HepG2 (cell line): Measurements from ENCODE around the gene DYNC2I2.

ENCODE experiments used
- AFF4 ChIP-seq: sonication (generic); formaldehyde crosslinking; IDR thresholded peaks from 2 replicates; pipeline ENCODE4 v1.4.0; 2020; ENCODE audit warnings: missing genetic modification reagents
- CBFB ChIP-seq: sonication (generic); formaldehyde crosslinking; IDR thresholded peaks from 2 replicates; pipeline ENCODE4 v1.4.0; 2020; ENCODE audit warnings: missing genetic modification reagents
- CENPBD1 ChIP-seq: sonication (generic); formaldehyde crosslinking; IDR thresholded peaks from 2 replicates; pipeline ENCODE4 v1.8.0; 2022; ENCODE audit warnings: missing genetic modification reagents, low read depth, mild to moderate bottlenecking, borderline replicate concordance
- CTCF ChIP-seq: sonication (generic); formaldehyde crosslinking; IDR thresholded peaks from 2 replicates; pipeline ENCODE4 v1.5.0; 2020; ENCODE audit warnings: mild to moderate bottlenecking, missing genetic modification reagents, moderate library complexity
- E2F1 ChIP-seq: sonication (generic); formaldehyde crosslinking; IDR thresholded peaks from 2 replicates; pipeline ENCODE4 v1.5.0; 2020; ENCODE audit warnings: missing genetic modification reagents
- FOXP1 ChIP-seq, 2 experiments: fragments of 450-650 bp in 1 of 2; IDR thresholded peaks; 2 replicates each; pipeline ENCODE4 v1.6.1; 2017 to 2018; ENCODE audit warnings: antibody characterized with exemption in 1 of 2
- PRDM15 ChIP-seq: sonication (generic); formaldehyde crosslinking; IDR thresholded peaks from 2 replicates; pipeline ENCODE4 v1.4.0; 2020; ENCODE audit warnings: missing genetic modification reagents
- RAD21 ChIP-seq: fragments of 450-650 bp; formaldehyde crosslinking; IDR thresholded peaks from 2 replicates; pipeline ENCODE4 v1.5.0; 2020; ENCODE audit warnings: mild to moderate bottlenecking
- SRF ChIP-seq: IDR thresholded peaks from 2 replicates; pipeline ENCODE4 v1.6.1; 2011; ENCODE audit warnings: mild to moderate bottlenecking, low read depth, low read length, moderate library complexity
- TEAD3 ChIP-seq: optimal IDR thresholded peaks from 2 replicates; pipeline ENCODE3; 2016; ENCODE audit warnings: borderline replicate concordance
- YY1 ChIP-seq: IDR thresholded peaks from 2 replicates; pipeline ENCODE4 v1.6.1; 2011; ENCODE audit warnings: low read length, low read depth, moderate library complexity, mild to moderate bottlenecking; ENCODE audit not compliant: insufficient read depth, insufficient replicate concordance
- ZNF768 ChIP-seq: sonication (generic); formaldehyde crosslinking; IDR thresholded peaks from 2 replicates; pipeline ENCODE4 v1.4.0; 2020; ENCODE audit warnings: missing genetic modification reagents

GRCh38 chr9:128587453-128587852 lies 69.2 kb downstream of the DYNC2I2 start:
- TF ChIP-seq TEAD3 (CRISPR knock-in tag) = no peak
- no peak for TF ChIP-seq CTCF (CRISPR knock-in tag)
- TF ChIP-seq RAD21 (CRISPR knock-in tag) = no peak
- TF ChIP-seq PRDM15 (CRISPR knock-in tag) = no peak
- TF ChIP-seq YY1 = no peak
- no peak for TF ChIP-seq FOXP1 (IDR thresholded peaks at IDR 0.05)
- TF ChIP-seq FOXP1 (CRISPR knock-in tag; IDR thresholded peaks at IDR 0.05) = no peak
- no peak for TF ChIP-seq SRF
- no peak for TF ChIP-seq CENPBD1 (CRISPR knock-in tag)
- TF ChIP-seq CBFB = no peak
- no peak for TF ChIP-seq E2F1 (CRISPR knock-in tag)
- no peak for TF ChIP-seq AFF4 (CRISPR knock-in tag)
- no peak for TF ChIP-seq ZNF768 (CRISPR knock-in tag)
